ENCODE results near the gene ASB9.
"Not testable (repeated sequence)": the region's sequence is repeated elsewhere in the genome, so short reads cannot be mapped to it uniquely, and the experiment has no call there.

The ASB9 gene

GRCh38 chrX:15298201-15298600 lies 28.3 kb upstream of the ASB9 start:
- H3K9ac ChIP-seq (ENCODE audit: low read length in 2 of 2): no peak overlapping the region
- H3K36me3 ChIP-seq (ENCODE audit: control insufficient read depth in 2 of 2, insufficient read depth in 2 of 2, low read length in 2 of 2): no peaks in the 10 kb centered on the region
- no peaks in the 10 kb centered on the region for H3K4me1 ChIP-seq (ENCODE audit: control insufficient read depth, insufficient read depth, low read length)
- no peak overlapping the region for H3K4me3 ChIP-seq (ENCODE audit: low read length in 2 of 2)
- no peaks in the 10 kb centered on the region for H3K9me3 ChIP-seq (ENCODE audit: control insufficient read depth in 2 of 2, low read length in 2 of 2)
- H3K27ac ChIP-seq (ENCODE audit: low read length): no peak overlapping the region
- H3K27me3 ChIP-seq (ENCODE audit: control insufficient read depth in 1 of 2, insufficient read depth in 2 of 2, low read length in 2 of 2): peaks cover 0 to 12% of the 10 kb centered on the region in 2 donors

GRCh38 chrX:15293451-15293850 lies 23.6 kb upstream of the ASB9 start:
- Histone ChIP-seq H3K9me3 (ENCODE audit: control insufficient read depth in 2 of 2, low read length in 2 of 2) (no peaks in the 10 kb centered on the region), H3K27me3 (ENCODE audit: control insufficient read depth in 1 of 2, insufficient read depth in 2 of 2, low read length in 2 of 2) (peaks cover 0 to 8% of the 10 kb centered on the region in 2 donors), H3K4me3 (ENCODE audit: low read length in 2 of 2) (no peak overlapping the region), H3K27ac (ENCODE audit: low read length) (no peak overlapping the region), H3K9ac (ENCODE audit: low read length in 2 of 2) (no peak overlapping the region), H3K36me3 (ENCODE audit: control insufficient read depth in 2 of 2, insufficient read depth in 2 of 2, low read length in 2 of 2) (no peaks in the 10 kb centered on the region), H3K4me1 (ENCODE audit: control insufficient read depth, insufficient read depth, low read length) (no peaks in the 10 kb centered on the region)

GRCh38 chrX:15292861-15293260 lies 23.0 kb upstream of the ASB9 start:
- Histone ChIP-seq H3K9ac (ENCODE audit: low read length in 2 of 2) (no peak overlapping the region), H3K27me3 (ENCODE audit: control insufficient read depth in 1 of 2, insufficient read depth in 2 of 2, low read length in 2 of 2) (peaks cover 0 to 6% of the 10 kb centered on the region in 2 donors), H3K4me1 (ENCODE audit: control insufficient read depth, insufficient read depth, low read length) (no peaks in the 10 kb centered on the region), H3K36me3 (ENCODE audit: control insufficient read depth in 2 of 2, insufficient read depth in 2 of 2, low read length in 2 of 2) (no peaks in the 10 kb centered on the region), H3K27ac (ENCODE audit: low read length) (no peak overlapping the region), H3K4me3 (ENCODE audit: low read length in 2 of 2) (no peak overlapping the region), H3K9me3 (ENCODE audit: control insufficient read depth in 2 of 2, low read length in 2 of 2) (no peaks in the 10 kb centered on the region)

GRCh38 chrX:15277604-15278003 lies 7.7 kb upstream of the ASB9 start:
- no peak overlapping the region for H3K27ac ChIP-seq (ENCODE audit: low read length)

GRCh38 chrX:15274946-15275345 lies 5.1 kb upstream of the ASB9 start:
- Histone ChIP-seq H3K9me3 (ENCODE audit: control insufficient read depth in 2 of 2, low read length in 2 of 2) (no peaks in the 10 kb centered on the region), H3K27ac (ENCODE audit: low read length) (no peak overlapping the region), H3K4me3 (ENCODE audit: low read length in 2 of 2) (no peak overlapping the region)

More at GRCh38 chrX:15277604-15278003, 7.7 kb upstream of the ASB9 start:
- Histone ChIP-seq H3K9me3 (ENCODE audit: control insufficient read depth in 2 of 2, low read length in 2 of 2) (no peaks in the 10 kb centered on the region), H3K27me3 (ENCODE audit: control insufficient read depth in 1 of 2, insufficient read depth in 2 of 2, low read length in 2 of 2) (peaks cover 0 to 2% of the 10 kb centered on the region in 2 donors), H3K4me3 (ENCODE audit: low read length in 2 of 2) (no peak overlapping the region), H3K36me3 (ENCODE audit: control insufficient read depth in 2 of 2, insufficient read depth in 2 of 2, low read length in 2 of 2) (no peaks in the 10 kb centered on the region), H3K9ac (ENCODE audit: low read length in 2 of 2) (no peak overlapping the region), H3K4me1 (ENCODE audit: control insufficient read depth, insufficient read depth, low read length) (no peaks in the 10 kb centered on the region)

GRCh38 chrX:15273275-15273674 lies 3.4 kb upstream of the ASB9 start:
- not testable (repeated sequence) for H3K27me3 ChIP-seq (ENCODE audit: control insufficient read depth in 1 of 2, insufficient read depth in 2 of 2, low read length in 2 of 2); H3K27ac ChIP-seq (ENCODE audit: low read length); H3K4me3 ChIP-seq (ENCODE audit: low read length in 2 of 2); H3K9me3 ChIP-seq (ENCODE audit: control insufficient read depth in 2 of 2, low read length in 2 of 2); H3K36me3 ChIP-seq (ENCODE audit: control insufficient read depth in 2 of 2, insufficient read depth in 2 of 2, low read length in 2 of 2); H3K4me1 ChIP-seq (ENCODE audit: control insufficient read depth, insufficient read depth, low read length); H3K9ac ChIP-seq (ENCODE audit: low read length in 2 of 2)

More at GRCh38 chrX:15274946-15275345, 5.1 kb upstream of the ASB9 start:
- no peaks in the 10 kb centered on the region for H3K4me1 ChIP-seq (ENCODE audit: control insufficient read depth, insufficient read depth, low read length)
- no peaks in the 10 kb centered on the region for H3K27me3 ChIP-seq (ENCODE audit: control insufficient read depth in 1 of 2, insufficient read depth in 2 of 2, low read length in 2 of 2)
- H3K36me3 ChIP-seq (ENCODE audit: control insufficient read depth in 2 of 2, insufficient read depth in 2 of 2, low read length in 2 of 2): no peaks in the 10 kb centered on the region
- H3K9ac ChIP-seq (ENCODE audit: low read length in 2 of 2): no peak overlapping the region

- no peaks in the 10 kb centered on the region for H3K27me3 ChIP-seq (ENCODE audit: control insufficient read depth in 1 of 2, insufficient read depth in 2 of 2, low read length in 2 of 2)
Measured at GRCh38 chrX:15271757-15272156, 1.9 kb upstream of the ASB9 start.

GRCh38 chrX:15269120-15269519 lies 763 bp downstream of the ASB9 start:
- no peak overlapping the region for H3K27ac ChIP-seq (ENCODE audit: low read length)

More at GRCh38 chrX:15271757-15272156, 1.9 kb upstream of the ASB9 start:
- no peak overlapping the region for H3K4me3 ChIP-seq (ENCODE audit: low read length in 2 of 2)
- H3K9me3 ChIP-seq (ENCODE audit: control insufficient read depth in 2 of 2, low read length in 2 of 2): no peaks in the 10 kb centered on the region
- no peak overlapping the region for H3K9ac ChIP-seq (ENCODE audit: low read length in 2 of 2)
- H3K27ac ChIP-seq (ENCODE audit: low read length): no peak overlapping the region
- no peaks in the 10 kb centered on the region for H3K36me3 ChIP-seq (ENCODE audit: control insufficient read depth in 2 of 2, insufficient read depth in 2 of 2, low read length in 2 of 2)
- peaks cover 2% of the 10 kb centered on the region for H3K4me1 ChIP-seq (ENCODE audit: control insufficient read depth, insufficient read depth, low read length)

GRCh38 chrX:15254852-15255251 lies 15.0 kb downstream of the ASB9 start:
- Histone ChIP-seq H3K9ac (ENCODE audit: low read length in 2 of 2) (no peak overlapping the region), H3K27me3 (ENCODE audit: control insufficient read depth in 1 of 2, insufficient read depth in 2 of 2, low read length in 2 of 2) (peaks cover 0 to 2% of the 10 kb centered on the region in 2 donors), H3K9me3 (ENCODE audit: control insufficient read depth in 2 of 2, low read length in 2 of 2) (no peaks in the 10 kb centered on the region), H3K27ac (ENCODE audit: low read length) (no peak overlapping the region), H3K4me1 (ENCODE audit: control insufficient read depth, insufficient read depth, low read length) (no peaks in the 10 kb centered on the region), H3K36me3 (ENCODE audit: control insufficient read depth in 2 of 2, insufficient read depth in 2 of 2, low read length in 2 of 2) (no peaks in the 10 kb centered on the region), H3K4me3 (ENCODE audit: low read length in 2 of 2) (no peak overlapping the region)

More at GRCh38 chrX:15269120-15269519, 763 bp downstream of the ASB9 start:
- no peak overlapping the region for H3K9ac ChIP-seq (ENCODE audit: low read length in 2 of 2)
- H3K27me3 ChIP-seq (ENCODE audit: control insufficient read depth in 1 of 2, insufficient read depth in 2 of 2, low read length in 2 of 2): peaks cover 0 to 10% of the 10 kb centered on the region in 2 donors
- no peaks in the 10 kb centered on the region for H3K9me3 ChIP-seq (ENCODE audit: control insufficient read depth in 2 of 2, low read length in 2 of 2)
- H3K4me3 ChIP-seq (ENCODE audit: low read length in 2 of 2): no peak overlapping the region
- peaks cover 2% of the 10 kb centered on the region for H3K4me1 ChIP-seq (ENCODE audit: control insufficient read depth, insufficient read depth, low read length)
- H3K36me3 ChIP-seq (ENCODE audit: control insufficient read depth in 2 of 2, insufficient read depth in 2 of 2, low read length in 2 of 2): no peaks in the 10 kb centered on the region

- H3K27ac ChIP-seq (ENCODE audit: low read length): no peak overlapping the region
- H3K9ac ChIP-seq (ENCODE audit: low read length in 2 of 2): no peak overlapping the region
- no peak overlapping the region for H3K4me3 ChIP-seq (ENCODE audit: low read length in 2 of 2)
- peaks cover 0 to 7% of the 10 kb centered on the region in 2 donors for H3K27me3 ChIP-seq (ENCODE audit: control insufficient read depth in 1 of 2, insufficient read depth in 2 of 2, low read length in 2 of 2)
- H3K4me1 ChIP-seq (ENCODE audit: control insufficient read depth, insufficient read depth, low read length): no peaks in the 10 kb centered on the region
- no peaks in the 10 kb centered on the region for H3K9me3 ChIP-seq (ENCODE audit: control insufficient read depth in 2 of 2, low read length in 2 of 2)
- H3K36me3 ChIP-seq (ENCODE audit: control insufficient read depth in 2 of 2, insufficient read depth in 2 of 2, low read length in 2 of 2): no peaks in the 10 kb centered on the region
Measured at GRCh38 chrX:15245896-15246295, 24.0 kb downstream of the ASB9 start.

GRCh38 chrX:15244421-15244820 lies 25.5 kb downstream of the ASB9 start:
- H3K9ac ChIP-seq (ENCODE audit: low read length in 2 of 2): no peak overlapping the region
- H3K36me3 ChIP-seq (ENCODE audit: control insufficient read depth in 2 of 2, insufficient read depth in 2 of 2, low read length in 2 of 2): no peaks in the 10 kb centered on the region
- no peaks in the 10 kb centered on the region for H3K9me3 ChIP-seq (ENCODE audit: control insufficient read depth in 2 of 2, low read length in 2 of 2)
- H3K27me3 ChIP-seq (ENCODE audit: control insufficient read depth in 1 of 2, insufficient read depth in 2 of 2, low read length in 2 of 2): peaks cover 0 to 6% of the 10 kb centered on the region in 2 donors
- no peaks in the 10 kb centered on the region for H3K4me1 ChIP-seq (ENCODE audit: control insufficient read depth, insufficient read depth, low read length)
- H3K27ac ChIP-seq (ENCODE audit: low read length): no peak overlapping the region
- no peak overlapping the region for H3K4me3 ChIP-seq (ENCODE audit: low read length in 2 of 2)
